IMR-90 (cell line): ENCODE results near the gene SOX9. TPM values are rescaled to one million over a fixed set of nuclear protein-coding genes. Genes with fewer than 3 reads are reported as not detected.

ENCODE experiments used
- polyA plus RNA-seq, 3 experiments: library from polyadenylated mRNA; depleted of rRNA; stranded (reverse); fragments of >200 nt; gene quantifications; 2 replicates each; pipeline ENCODE4 v1.2.3, GENCODE V29; 2012; ENCODE audit warnings: low replicate concordance in 1 of 3
- total RNA-seq: library from RNA; depleted of rRNA; stranded (reverse); fragments of >200 nt; gene quantifications from 2 replicates; pipeline ENCODE4 v1.2.3, GENCODE V29; 2012
- TF ChIP-seq, protein P1 (sequence below): conservative IDR thresholded peaks from 2 replicates; pipeline ENCODE4 v1.5.1; 2012; ENCODE audit warnings: mild to moderate bottlenecking, low read depth, low read length, improper control_type of control experiment

Gene SOX9
- total and polyA plus RNA-seq, 2 of the 4 experiments (the other 2 are of a cell fraction): 4.1 to 12.7 TPM

DNA sequence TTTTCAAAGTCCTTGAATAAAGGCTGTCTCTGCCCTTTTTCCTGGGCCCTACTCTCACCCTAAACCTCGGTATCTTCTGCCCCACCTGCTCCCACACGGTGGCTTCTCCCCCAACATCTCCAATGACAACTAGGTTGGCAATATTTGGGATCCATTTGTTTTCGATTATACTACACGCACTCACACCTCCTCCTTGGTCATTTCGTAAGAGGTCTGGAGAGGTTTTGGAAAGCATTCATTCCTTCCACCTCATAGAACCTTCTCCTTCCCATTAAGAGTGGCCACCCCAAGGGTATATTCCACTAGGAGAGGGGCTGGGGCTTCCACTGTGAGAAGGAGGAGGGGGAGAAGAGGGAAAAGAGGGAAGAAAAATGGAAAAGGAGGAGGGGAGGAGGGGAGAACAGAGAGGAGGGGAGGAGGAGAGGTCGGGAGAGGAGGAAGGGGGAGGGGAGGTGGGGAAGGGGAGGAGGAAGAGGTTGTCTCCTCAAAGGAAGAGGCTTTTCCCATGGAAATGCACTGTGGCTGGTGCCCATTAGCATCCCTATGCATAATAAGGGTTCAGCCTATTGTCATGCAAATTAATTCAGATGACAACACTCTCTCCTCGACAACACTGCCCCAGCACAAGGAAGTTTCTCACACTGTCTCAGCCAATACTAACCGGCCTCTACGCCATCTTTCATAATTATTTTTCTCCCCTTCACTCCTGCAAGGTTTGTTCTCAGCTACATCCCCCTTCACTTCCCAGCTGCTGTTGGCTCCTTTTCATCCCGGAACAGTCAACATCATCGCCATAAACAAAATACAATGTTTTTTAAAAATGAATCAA lies 30.0 kb downstream of the SOX9 start (continued):
- TF ChIP-seq, protein P1, sequence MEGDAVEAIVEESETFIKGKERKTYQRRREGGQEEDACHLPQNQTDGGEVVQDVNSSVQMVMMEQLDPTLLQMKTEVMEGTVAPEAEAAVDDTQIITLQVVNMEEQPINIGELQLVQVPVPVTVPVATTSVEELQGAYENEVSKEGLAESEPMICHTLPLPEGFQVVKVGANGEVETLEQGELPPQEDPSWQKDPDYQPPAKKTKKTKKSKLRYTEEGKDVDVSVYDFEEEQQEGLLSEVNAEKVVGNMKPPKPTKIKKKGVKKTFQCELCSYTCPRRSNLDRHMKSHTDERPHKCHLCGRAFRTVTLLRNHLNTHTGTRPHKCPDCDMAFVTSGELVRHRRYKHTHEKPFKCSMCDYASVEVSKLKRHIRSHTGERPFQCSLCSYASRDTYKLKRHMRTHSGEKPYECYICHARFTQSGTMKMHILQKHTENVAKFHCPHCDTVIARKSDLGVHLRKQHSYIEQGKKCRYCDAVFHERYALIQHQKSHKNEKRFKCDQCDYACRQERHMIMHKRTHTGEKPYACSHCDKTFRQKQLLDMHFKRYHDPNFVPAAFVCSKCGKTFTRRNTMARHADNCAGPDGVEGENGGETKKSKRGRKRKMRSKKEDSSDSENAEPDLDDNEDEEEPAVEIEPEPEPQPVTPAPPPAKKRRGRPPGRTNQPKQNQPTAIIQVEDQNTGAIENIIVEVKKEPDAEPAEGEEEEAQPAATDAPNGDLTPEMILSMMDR: no peak
